Liver (tissue), 10 donors: ENCODE results near the gene PPP1R2B. TPM values are rescaled to one million over a fixed set of nuclear protein-coding genes. Genes with fewer than 3 reads are reported as not detected.

Experiments
- DNase-seq: peaks from one replicate; pipeline ENCODE4 v3.0.0-alpha.2; 2017; ENCODE audit warnings: low spot score
- H3K27ac ChIP-seq, 2 donors: one replicate each; pipeline ENCODE4 v1.7.0; 2013; ENCODE audit warnings: inconsistent platforms in 2 of 2, low read length in 2 of 2, control low read depth in 1 of 2, low read depth in 1 of 2, mild to moderate bottlenecking in 1 of 2
- H3K27me3 ChIP-seq, 4 donors: one replicate each; pipeline versions ENCODE4 v1.6.1 to v1.7.0; 2013; ENCODE audit warnings: low read length in 3 of 4, inconsistent platforms in 1 of 4, mild to moderate bottlenecking in 1 of 4, moderate library complexity in 1 of 4; ENCODE audit not compliant: control insufficient read depth in 4 of 4, insufficient read depth in 4 of 4
- H3K36me3 ChIP-seq, 4 donors: one replicate each; pipeline versions ENCODE4 v1.6.1 to v1.7.0; 2013; ENCODE audit warnings: low read length in 3 of 4, mild to moderate bottlenecking in 3 of 4, low read depth in 1 of 4, moderate library complexity in 1 of 4; ENCODE audit not compliant: control insufficient read depth in 4 of 4, insufficient read depth in 3 of 4
- H3K4me1 ChIP-seq, 4 donors: one replicate each; pipeline versions ENCODE4 v1.6.1 to v1.7.0; 2013; ENCODE audit warnings: low read length in 3 of 4, mild to moderate bottlenecking in 3 of 4, moderate library complexity in 1 of 4; ENCODE audit not compliant: control insufficient read depth in 4 of 4, insufficient read depth in 4 of 4
- H3K4me3 ChIP-seq, 3 donors: one replicate each; pipeline versions ENCODE4 v1.6.1 to v1.7.0; 2013; ENCODE audit warnings: low read length in 3 of 3, control low read depth in 1 of 3, low read depth in 1 of 3, mild to moderate bottlenecking in 1 of 3
- H3K9ac ChIP-seq, 2 donors: one replicate each; pipeline ENCODE4 v1.7.0; 2013; ENCODE audit warnings: low read length in 2 of 2, mild to moderate bottlenecking in 2 of 2, moderate library complexity in 2 of 2, control low read depth in 1 of 2, low read depth in 1 of 2
- H3K9me3 ChIP-seq, 4 donors: one replicate each; pipeline versions ENCODE4 v1.6.1 to v1.7.0; 2013; ENCODE audit warnings: low read length in 3 of 4; ENCODE audit not compliant: control insufficient read depth in 4 of 4
- ATF3 ChIP-seq: IDR thresholded peaks from 2 replicates; pipeline ENCODE4 v1.6.1; 2016; ENCODE audit warnings: antibody characterized with exemption
- MAX ChIP-seq: IDR thresholded peaks from 2 replicates; pipeline ENCODE4 v1.6.1; 2016; ENCODE audit warnings: antibody characterized with exemption
- NR2F2 ChIP-seq: IDR thresholded peaks from 2 replicates; pipeline ENCODE4 v1.6.1; 2016; ENCODE audit warnings: antibody characterized with exemption
- REST ChIP-seq: IDR thresholded peaks from 2 replicates; pipeline ENCODE4 v1.6.1; 2016; ENCODE audit warnings: antibody characterized with exemption, mild to moderate bottlenecking
- SP1 ChIP-seq: IDR thresholded peaks from 2 replicates; pipeline ENCODE4 v1.6.1; 2018; ENCODE audit warnings: antibody characterized with exemption, mild to moderate bottlenecking
- TAF1 ChIP-seq: conservative IDR thresholded peaks from 2 replicates; pipeline ENCODE4 v1.6.1; 2016; ENCODE audit warnings: antibody characterized with exemption, mild to moderate bottlenecking
- WGBS: extraction: QIAGEN DNeasy Blood & Tissue Kit; methylation state at CpG from one replicate; pipeline ENCODE4 v1.1.7; 2013; 5-methylcytosine and 5-hydroxymethylcytosine counted together
- polyA plus RNA-seq, 2 donors: library from polyadenylated mRNA; stranded (reverse) in 1 of 2; unstranded in 1 of 2; fragments of 200-250 nt in 1 of 2; fragments of >200 nt in 1 of 2; fragmentation: Nextera tagmentation in 1 of 2; extraction: Ambion mirVana in 1 of 2; gene quantifications; one replicate each; pipeline versions ENCODE4 v1.2.1 to v1.2.3, GENCODE V29; 2013 to 2015
- small RNA-seq: library from RNA; depleted of rRNA; stranded (forward); fragments of <200 nt; gene quantifications from one replicate; pipeline ENCODE3, GENCODE V24; 2014
- total RNA-seq, 2 donors: library from RNA; depleted of rRNA; stranded (reverse); fragments of >200 nt; gene quantifications; one replicate each; pipeline ENCODE4 v1.2.3, GENCODE V29; 2014
- donor health status: healthy.
- donor health status: healthy.
- donor health status: healthy.
- donor health status: healthy.
- donor health status: healthy.

The PPP1R2B gene
- total and polyA plus RNA-seq, 4 donors = not detected

- TF ChIP-seq REST (no peak), MAX (no peak)
Observed at GRCh38 chr5:156893517-156893916, 43.4 kb downstream of the PPP1R2B start (continued).

DNA sequence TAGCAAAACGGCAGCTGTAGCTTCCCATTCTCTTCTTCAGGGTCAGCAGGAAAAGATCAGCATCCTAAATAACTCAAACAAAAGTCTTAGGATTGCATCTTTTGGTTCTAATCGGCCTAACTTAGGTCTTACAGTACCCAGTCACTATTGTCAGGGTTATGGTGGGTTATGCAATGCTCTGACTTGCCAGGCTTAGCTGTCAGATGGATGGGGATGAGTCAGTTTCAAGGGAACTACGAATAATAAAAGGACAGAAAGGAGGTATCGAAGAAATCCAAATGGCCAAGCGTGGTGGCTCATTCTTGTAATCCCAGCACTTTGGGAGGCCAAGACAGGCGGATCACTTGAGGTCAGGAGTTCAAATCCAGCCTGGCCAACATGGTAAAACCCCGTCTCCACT lies 46.5 kb downstream of the PPP1R2B start:
- Histone ChIP-seq H3K4me3 (no peak overlapping the region), H3K27me3 (no peaks in the 10 kb centered on the region), H3K27ac (no peak overlapping the region), H3K4me1 (no peaks in the 10 kb centered on the region), H3K9ac (no peak overlapping the region), H3K9me3 (no peaks in the 10 kb centered on the region), H3K36me3 (no peaks in the 10 kb centered on the region)
- DNase-seq = no peak
- WGBS = 80% methylated on average over 7 of the region's 7 CpGs
- TF ChIP-seq TAF1 = no peak
- TF ChIP-seq NR2F2 = no peak
- TF ChIP-seq ATF3 = no peak
- no peak for TF ChIP-seq SP1

Small RNA genes within 50 kb of the gene (small RNA-seq; reads per million reads assigned to genes)
- not detected for gene RNU6-556P

Other genes with a start within 250 kb of the PPP1R2B start
- gene TIMD4, start 112.9 kb downstream of the PPP1R2B start, total RNA-seq = 10 to 100 TPM in 1 of 2 donors, 1 to 10 TPM in 1; 3.0 to 38.8 TPM
- 10 to 100 TPM in 1 of 2 donors, 1 to 10 TPM in 1; 3.2 to 13.9 TPM for gene TIMD4, start 112.9 kb downstream of the PPP1R2B start, polyA plus RNA-seq
- gene HAVCR1, start 208.8 kb downstream of the PPP1R2B start, total RNA-seq = 1 to 10 TPM in 1 of 2 donors, under 1 TPM in 1; 0.17 to 2.8 TPM
- under 1 TPM in 1 of 2 donors, not detected in 1; 0.07 TPM for gene HAVCR1, start 208.8 kb downstream of the PPP1R2B start, polyA plus RNA-seq